ENCODE measurements around the gene EML2. TPM values are rescaled to one million over a fixed set of nuclear protein-coding genes. Genes with fewer than 3 reads are reported as not detected.

The EML2 gene
- total RNA-seq, 4 donors from 2014 or later: 3.0 to 6.7 (median 4.8) TPM

GRCh38 chr19:45576682-45577081 is 62.5 kb downstream of the EML2 start:
- Histone ChIP-seq H3K36me3 (no peaks in the 10 kb centered on the region), H3K27ac (peak overlapping the region; percentile 65 to 81 (median 78)), H3K9me3 (no peaks in the 10 kb centered on the region), H3K27me3 (no peaks in the 10 kb centered on the region), H3K4me1 (peaks cover 24 to 50% of the 10 kb centered on the region in 2 donors), H3K4me3 (no peak overlapping the region)
- intact Hi-C loops (cut with DNase I; ENCODE audit: low total_unique reads) (no loop called here), in situ Hi-C loops (cut with MboI; ENCODE audit: low sequenced_read_pairs in 4 of 4) (no loop called here)
- ATAC-seq (peak; percentile 3 to 7), DNase-seq (no peak)
- TF ChIP-seq CTCF (IDR thresholded peaks at IDR 0.05 in 4 of 5, conservative IDR thresholded peaks at IDR 0.05 in 1 of 5): no peak
- no peak for TF ChIP-seq POLR2A (IDR thresholded peaks at IDR 0.05)

GRCh38 chr19:45575216-45575615 is 64.0 kb downstream of the EML2 start:
- Histone ChIP-seq H3K36me3 (no peaks in the 10 kb centered on the region), H3K27ac (peak overlapping the region; percentile 7 to 81 (median 78)), H3K9me3 (no peaks in the 10 kb centered on the region), H3K27me3 (no peaks in the 10 kb centered on the region), H3K4me1 (peaks cover 28 to 54% of the 10 kb centered on the region in 2 donors), H3K4me3 (no peak overlapping the region)
- DNase-seq (no peak), ATAC-seq (no peak)
- intact Hi-C loops (cut with DNase I; ENCODE audit: low total_unique reads) (no loop called here), in situ Hi-C loops (cut with MboI; ENCODE audit: low sequenced_read_pairs in 4 of 4) (no loop called here)
- TF ChIP-seq CTCF (IDR thresholded peaks at IDR 0.05 in 4 of 5, conservative IDR thresholded peaks at IDR 0.05 in 1 of 5) (no peak), POLR2A (IDR thresholded peaks at IDR 0.05) (no peak)

GRCh38 chr19:45574526-45574925 is 64.7 kb downstream of the EML2 start:
- ATAC-seq: no peak
- Histone ChIP-seq H3K4me3 (no peak overlapping the region), H3K36me3 (no peaks in the 10 kb centered on the region), H3K27ac (peak overlapping the region; percentile 7 to 81 (median 78)), H3K4me1 (peaks cover 32 to 61% of the 10 kb centered on the region in 2 donors), H3K9me3 (no peaks in the 10 kb centered on the region), H3K27me3 (no peaks in the 10 kb centered on the region)
- no peak for TF ChIP-seq CTCF (IDR thresholded peaks at IDR 0.05 in 4 of 5, conservative IDR thresholded peaks at IDR 0.05 in 1 of 5)
- no peak for TF ChIP-seq POLR2A (IDR thresholded peaks at IDR 0.05)
- no peak for DNase-seq
- intact Hi-C loops (cut with DNase I; ENCODE audit: low total_unique reads): no loop called here
- in situ Hi-C loops (cut with MboI; ENCODE audit: low sequenced_read_pairs in 4 of 4): no loop called here

GRCh38 chr19:45571457-45572220 is 67.6 kb downstream of the EML2 start:
- intact Hi-C loops (cut with DNase I; ENCODE audit: low total_unique reads): no loop called here
- no peak overlapping the region for H3K4me3 ChIP-seq
- H3K4me1 ChIP-seq: peaks cover 43 to 57% of the 10 kb centered on the region in 2 donors
- DNase-seq: no peak
- ATAC-seq: no peak
- TF ChIP-seq POLR2A (IDR thresholded peaks at IDR 0.05): no peak
- TF ChIP-seq CTCF (IDR thresholded peaks at IDR 0.05 in 4 of 5, conservative IDR thresholded peaks at IDR 0.05 in 1 of 5): no peak
- in situ Hi-C loops (cut with MboI; ENCODE audit: low sequenced_read_pairs in 4 of 4): no loop called here
- no peaks in the 10 kb centered on the region for H3K9me3 ChIP-seq
- no peaks in the 10 kb centered on the region for H3K36me3 ChIP-seq
- H3K27ac ChIP-seq: peak overlapping the region in 3 of 4 donors; percentile 22 to 67 (median 51)
- H3K27me3 ChIP-seq: no peaks in the 10 kb centered on the region
